ENCODE results near the gene DNAAF6. TPM values are rescaled to one million over a fixed set of nuclear protein-coding genes. Genes with fewer than 3 reads are reported as not detected.
"Not testable (repeated sequence)": the region's sequence is repeated elsewhere in the genome, so short reads cannot be mapped to it uniquely, and the experiment has no call there.

Gene DNAAF6
- total and polyA plus RNA-seq, 7 donors = not detected

DNA sequence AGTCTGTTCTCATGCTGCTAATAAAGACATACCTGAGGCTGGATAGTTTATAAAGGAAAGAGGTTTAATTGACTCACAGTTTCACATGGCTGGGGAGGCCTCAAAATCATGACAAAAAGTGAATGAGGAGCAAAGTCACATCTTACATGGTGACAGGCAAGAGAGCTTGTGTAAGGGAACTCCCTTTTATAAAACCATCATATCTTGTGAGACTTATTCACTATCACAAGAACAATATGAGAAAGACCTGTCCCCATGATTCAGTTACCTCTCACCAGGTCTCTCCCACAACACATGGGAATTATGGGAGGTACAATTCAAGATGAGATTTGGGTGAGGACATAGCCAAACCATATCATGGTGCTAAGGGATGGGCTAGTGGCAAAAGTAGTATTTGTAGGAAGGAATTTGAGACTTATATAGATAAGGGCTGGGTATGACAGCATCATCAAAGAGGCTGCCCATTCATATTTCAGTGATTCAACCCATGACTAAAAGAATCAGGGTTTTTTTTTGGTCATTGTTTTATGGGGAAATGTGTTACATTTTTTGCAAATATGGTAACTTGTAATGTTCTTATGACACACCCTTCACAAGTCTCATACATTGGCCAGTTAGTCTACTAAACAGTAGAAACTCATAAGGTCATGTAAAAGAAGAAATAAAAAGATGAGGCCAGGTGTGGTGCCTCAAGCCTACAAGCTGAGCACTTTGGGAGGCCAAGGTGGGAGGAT lies 34.9 kb upstream of the DNAAF6 start:
- TF ChIP-seq, protein P1, sequence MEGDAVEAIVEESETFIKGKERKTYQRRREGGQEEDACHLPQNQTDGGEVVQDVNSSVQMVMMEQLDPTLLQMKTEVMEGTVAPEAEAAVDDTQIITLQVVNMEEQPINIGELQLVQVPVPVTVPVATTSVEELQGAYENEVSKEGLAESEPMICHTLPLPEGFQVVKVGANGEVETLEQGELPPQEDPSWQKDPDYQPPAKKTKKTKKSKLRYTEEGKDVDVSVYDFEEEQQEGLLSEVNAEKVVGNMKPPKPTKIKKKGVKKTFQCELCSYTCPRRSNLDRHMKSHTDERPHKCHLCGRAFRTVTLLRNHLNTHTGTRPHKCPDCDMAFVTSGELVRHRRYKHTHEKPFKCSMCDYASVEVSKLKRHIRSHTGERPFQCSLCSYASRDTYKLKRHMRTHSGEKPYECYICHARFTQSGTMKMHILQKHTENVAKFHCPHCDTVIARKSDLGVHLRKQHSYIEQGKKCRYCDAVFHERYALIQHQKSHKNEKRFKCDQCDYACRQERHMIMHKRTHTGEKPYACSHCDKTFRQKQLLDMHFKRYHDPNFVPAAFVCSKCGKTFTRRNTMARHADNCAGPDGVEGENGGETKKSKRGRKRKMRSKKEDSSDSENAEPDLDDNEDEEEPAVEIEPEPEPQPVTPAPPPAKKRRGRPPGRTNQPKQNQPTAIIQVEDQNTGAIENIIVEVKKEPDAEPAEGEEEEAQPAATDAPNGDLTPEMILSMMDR (IDR thresholded peaks at IDR 0.05) = no peak
- H3K36me3 ChIP-seq (ENCODE audit: insufficient read depth in 1 of 2, low read depth in 1 of 2) = no peaks in the 10 kb centered on the region
- H3K9me3 ChIP-seq = no peaks in the 10 kb centered on the region
- intact Hi-C loops (cut with DNase I) = no loop called here
- no peaks in the 10 kb centered on the region for H3K4me1 ChIP-seq
- ATAC-seq (no peak), DNase-seq (no peak)
- H3K27ac ChIP-seq = no peak overlapping the region
- no peak overlapping the region for H3K4me3 ChIP-seq
- peaks cover 0 to 8% (median 0%) of the 10 kb centered on the region in 3 donors for H3K27me3 ChIP-seq (ENCODE audit: insufficient read depth in 3 of 3, low read length in 2 of 3)

DNA sequence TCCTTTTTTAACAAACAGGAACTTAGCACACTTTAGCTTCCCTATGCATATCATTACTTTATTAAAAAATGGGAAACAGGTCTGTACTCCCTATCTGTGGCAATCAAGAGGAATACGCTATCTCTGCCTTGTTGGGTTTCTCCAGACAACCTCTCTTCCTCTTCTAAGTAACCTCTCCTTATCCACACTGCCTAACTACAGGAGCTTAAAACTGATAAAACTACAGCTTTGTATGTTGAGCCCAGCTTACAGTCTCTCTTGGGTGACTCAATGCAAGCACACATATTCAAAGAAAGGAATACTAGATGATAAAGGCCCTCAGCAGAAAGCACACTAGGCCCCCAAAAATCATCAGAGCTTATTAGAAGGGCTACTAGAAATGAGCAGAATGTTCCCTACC lies 9.1 kb upstream of the DNAAF6 start:
- no peak overlapping the region for H3K4me3 ChIP-seq
- DNase-seq (no peak), ATAC-seq (no peak)
- TF ChIP-seq, protein P1 (IDR thresholded peaks at IDR 0.05) = no peak
- intact Hi-C loops (cut with DNase I) = no loop called here
- no peaks in the 10 kb centered on the region for H3K4me1 ChIP-seq
- no peak overlapping the region for H3K27ac ChIP-seq
- H3K36me3 ChIP-seq (ENCODE audit: insufficient read depth in 1 of 2, low read depth in 1 of 2) = no peaks in the 10 kb centered on the region
- 77 to 96% (median 90%) methylated on average over 1 of the region's 1 CpG for WGBS, 3 donors
- no peaks in the 10 kb centered on the region for H3K9me3 ChIP-seq
- H3K27me3 ChIP-seq (ENCODE audit: insufficient read depth in 3 of 3, low read length in 2 of 3) = peaks cover 0 to 3% (median 2%) of the 10 kb centered on the region in 3 donors

- H3K4me3 ChIP-seq; DNase-seq; ATAC-seq; H3K9me3 ChIP-seq; H3K36me3 ChIP-seq (ENCODE audit: insufficient read depth in 1 of 2, low read depth in 1 of 2); H3K27me3 ChIP-seq (ENCODE audit: insufficient read depth in 3 of 3, low read length in 2 of 3); H3K4me1 ChIP-seq; intact Hi-C loops (cut with DNase I); H3K27ac ChIP-seq: not testable (repeated sequence)
- WGBS, 3 donors = 68 to 86% (median 74%) methylated on average over 6 of the region's 6 CpGs
These were observed 8.3 kb upstream of the DNAAF6 start for GRCh38 chrX:107198074-107198473.

DNA sequence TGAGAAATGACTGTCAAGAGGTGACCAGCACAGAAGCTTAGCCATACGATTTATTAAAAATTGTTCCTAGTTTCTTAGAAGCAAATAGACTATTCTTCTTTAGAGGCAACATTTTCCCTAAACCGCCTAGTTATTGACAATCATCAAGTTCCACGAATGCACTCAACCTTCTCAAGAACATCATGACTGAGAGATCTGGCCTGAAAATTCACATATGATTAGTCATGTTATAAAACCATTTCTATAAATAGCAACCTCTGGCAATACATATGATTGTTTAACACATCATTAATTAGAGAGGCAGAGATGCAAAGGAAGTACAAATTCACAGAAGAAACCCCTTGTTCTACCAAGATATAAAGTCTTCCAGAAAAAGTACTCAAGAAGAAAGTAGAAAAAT lies 6.9 kb upstream of the DNAAF6 start:
- Histone ChIP-seq H3K4me1 (no peaks in the 10 kb centered on the region), H3K9me3 (no peaks in the 10 kb centered on the region), H3K27ac (no peak overlapping the region), H3K4me3 (no peak overlapping the region), H3K36me3 (ENCODE audit: insufficient read depth in 1 of 2, low read depth in 1 of 2) (no peaks in the 10 kb centered on the region), H3K27me3 (ENCODE audit: insufficient read depth in 3 of 3, low read length in 2 of 3) (peaks cover 0 to 3% (median 0%) of the 10 kb centered on the region in 3 donors)
- ATAC-seq (no peak), DNase-seq (no peak)
- WGBS, 3 donors = 69 to 92% (median 89%) methylated on average over 3 of the region's 3 CpGs
- TF ChIP-seq, protein P1 (IDR thresholded peaks at IDR 0.05) = no peak
- intact Hi-C loops (cut with DNase I) = no loop called here

- TF ChIP-seq, protein P1 (IDR thresholded peaks at IDR 0.05) = no peak
These were observed 2.3 kb upstream of the DNAAF6 start for GRCh38 chrX:107204068-107204605.

More at GRCh38 chrX:107204068-107204605, 2.3 kb upstream of the DNAAF6 start:
- 78 to 86% (median 85%) methylated on average over 6 of the region's 6 CpGs for WGBS, 3 donors
- Histone ChIP-seq H3K36me3 (ENCODE audit: insufficient read depth in 1 of 2, low read depth in 1 of 2) (no peaks in the 10 kb centered on the region), H3K4me1 (no peaks in the 10 kb centered on the region), H3K4me3 (no peak overlapping the region), H3K27me3 (ENCODE audit: insufficient read depth in 3 of 3, low read length in 2 of 3) (peaks cover 0 to 18% (median 3%) of the 10 kb centered on the region in 3 donors), H3K9me3 (peaks cover 7% of the 10 kb centered on the region), H3K27ac (no peak overlapping the region)
- DNase-seq (no peak), ATAC-seq (no peak)
- intact Hi-C loops (cut with DNase I) = no loop called here
